Measurements from ENCODE around the gene NACC1. TPM values are rescaled to one million over a fixed set of nuclear protein-coding genes. Genes with fewer than 3 reads are reported as not detected.

Gene NACC1
- total RNA-seq, 1 donor from 2014 or later, result 35.4 TPM

GRCh38 chr19:13149628-13150186 lies 31.6 kb downstream of the NACC1 start:
- intact Hi-C loops (cut with micrococcal nuclease), result no loop called here
- H3K27me3 ChIP-seq (ENCODE audit: low read depth), result no peaks in the 10 kb centered on the region
- H3K36me3 ChIP-seq, result peaks cover 22% of the 10 kb centered on the region
- TF ChIP-seq CTCF (IDR thresholded peaks at IDR 0.05; ENCODE audit: borderline replicate concordance), result no peak
- H3K27ac ChIP-seq (replicated peaks), result peak overlapping the region; percentile 99
- H3K9me3 ChIP-seq (replicated peaks), result no peaks in the 10 kb centered on the region
- H3K4me1 ChIP-seq, result peaks cover 55% of the 10 kb centered on the region
- peak overlapping the region; percentile 91 for H3K4me3 ChIP-seq
- peak; percentile 44 for DNase-seq

- intact Hi-C loops (cut with micrococcal nuclease), result no loop called here
- Histone ChIP-seq H3K27me3 (ENCODE audit: low read depth) (no peaks in the 10 kb centered on the region), H3K9me3 (replicated peaks) (no peaks in the 10 kb centered on the region), H3K4me1 (peaks cover 61% of the 10 kb centered on the region), H3K36me3 (peaks cover 15% of the 10 kb centered on the region), H3K4me3 (peak within 1 kb of the TSS; percentile 91), H3K27ac (replicated peaks) (peak within 1 kb of the TSS; percentile 99)
- DNase-seq, result peak; percentile 96
- TF ChIP-seq CTCF (IDR thresholded peaks at IDR 0.05; ENCODE audit: borderline replicate concordance), result peak; percentile 65
Observed at GRCh38 chr19:13150187-13150930, 32.3 kb downstream of the NACC1 start, which contains the start of the genes IER2 and STX10. Gene IER2 (plus strand): TSS chr19:13150411. CDS start chr19:13153187, 2,776 bp downstream. Gene STX10 (minus strand): TSS chr19:13150375. CDS start chr19:13150173, 202 bp downstream.

- H3K9me3 ChIP-seq (replicated peaks), result no peaks in the 10 kb centered on the region
- peaks cover 68% of the 10 kb centered on the region for H3K4me1 ChIP-seq
- peak overlapping the region; percentile 99 for H3K27ac ChIP-seq (replicated peaks)
- TF ChIP-seq CTCF (IDR thresholded peaks at IDR 0.05; ENCODE audit: borderline replicate concordance), result no peak
- H3K36me3 ChIP-seq, result peaks cover 11% of the 10 kb centered on the region
- intact Hi-C loops (cut with micrococcal nuclease), result no loop called here
- DNase-seq, result peak; percentile 47
- H3K27me3 ChIP-seq (ENCODE audit: low read depth), result no peaks in the 10 kb centered on the region
- H3K4me3 ChIP-seq, result peak overlapping the region; percentile 91
Observed at GRCh38 chr19:13150931-13151604, 33.0 kb downstream of the NACC1 start.

- TF ChIP-seq CTCF (IDR thresholded peaks at IDR 0.05; ENCODE audit: borderline replicate concordance), result peak; percentile 16
- Histone ChIP-seq H3K4me3 (peak overlapping the region; percentile 91), H3K36me3 (peaks cover 7% of the 10 kb centered on the region), H3K4me1 (peaks cover 75% of the 10 kb centered on the region), H3K27me3 (ENCODE audit: low read depth) (no peaks in the 10 kb centered on the region), H3K9me3 (replicated peaks) (no peaks in the 10 kb centered on the region), H3K27ac (replicated peaks) (peak overlapping the region; percentile 99)
- intact Hi-C loops (cut with micrococcal nuclease), result no loop called here
- peak; percentile 98 for DNase-seq
Observed at GRCh38 chr19:13151605-13152355, 33.7 kb downstream of the NACC1 start.
